ENCODE measurements around the gene ACTL8.

Gene ACTL8

DNA sequence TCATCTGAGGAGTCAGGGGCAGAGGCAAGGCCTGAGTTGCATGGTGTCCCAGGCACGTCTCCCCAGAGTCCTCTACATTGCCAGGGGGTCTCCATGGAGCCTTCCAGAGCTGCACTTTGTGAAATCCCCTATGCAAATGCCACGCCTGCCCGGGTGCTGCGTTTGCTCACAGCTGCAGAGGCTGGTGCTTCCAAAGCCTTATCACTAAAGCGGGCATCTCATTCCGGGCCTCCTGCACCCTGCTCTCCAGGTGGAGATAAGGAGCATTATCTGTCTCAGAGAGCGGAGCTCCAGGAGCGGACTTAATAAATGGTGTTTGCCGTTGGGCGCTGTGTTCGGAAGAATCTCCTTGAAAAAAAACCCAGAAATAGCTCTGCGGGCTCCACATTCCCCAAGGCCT, 25.9 kb upstream of the ACTL8 start:
- no peak overlapping the region for H3K4me3 ChIP-seq (ENCODE audit: low read depth, low read length)
- DNase-seq (ENCODE audit: low read depth): no peak
- TF ChIP-seq, protein P1, sequence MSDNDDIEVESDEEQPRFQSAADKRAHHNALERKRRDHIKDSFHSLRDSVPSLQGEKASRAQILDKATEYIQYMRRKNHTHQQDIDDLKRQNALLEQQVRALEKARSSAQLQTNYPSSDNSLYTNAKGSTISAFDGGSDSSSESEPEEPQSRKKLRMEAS (IDR thresholded peaks at IDR 0.05; ENCODE audit: low read depth, low read length): no peak
- TF ChIP-seq MYC (IDR thresholded peaks at IDR 0.05; ENCODE audit: low read depth, low read length) (no peak), POLR2A (IDR thresholded peaks at IDR 0.05; ENCODE audit: extremely low read depth, insufficient read length) (no peak)
- TF ChIP-seq, protein P2, sequence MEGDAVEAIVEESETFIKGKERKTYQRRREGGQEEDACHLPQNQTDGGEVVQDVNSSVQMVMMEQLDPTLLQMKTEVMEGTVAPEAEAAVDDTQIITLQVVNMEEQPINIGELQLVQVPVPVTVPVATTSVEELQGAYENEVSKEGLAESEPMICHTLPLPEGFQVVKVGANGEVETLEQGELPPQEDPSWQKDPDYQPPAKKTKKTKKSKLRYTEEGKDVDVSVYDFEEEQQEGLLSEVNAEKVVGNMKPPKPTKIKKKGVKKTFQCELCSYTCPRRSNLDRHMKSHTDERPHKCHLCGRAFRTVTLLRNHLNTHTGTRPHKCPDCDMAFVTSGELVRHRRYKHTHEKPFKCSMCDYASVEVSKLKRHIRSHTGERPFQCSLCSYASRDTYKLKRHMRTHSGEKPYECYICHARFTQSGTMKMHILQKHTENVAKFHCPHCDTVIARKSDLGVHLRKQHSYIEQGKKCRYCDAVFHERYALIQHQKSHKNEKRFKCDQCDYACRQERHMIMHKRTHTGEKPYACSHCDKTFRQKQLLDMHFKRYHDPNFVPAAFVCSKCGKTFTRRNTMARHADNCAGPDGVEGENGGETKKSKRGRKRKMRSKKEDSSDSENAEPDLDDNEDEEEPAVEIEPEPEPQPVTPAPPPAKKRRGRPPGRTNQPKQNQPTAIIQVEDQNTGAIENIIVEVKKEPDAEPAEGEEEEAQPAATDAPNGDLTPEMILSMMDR (IDR thresholded peaks at IDR 0.05; ENCODE audit: low read depth, low read length): no peak

DNA sequence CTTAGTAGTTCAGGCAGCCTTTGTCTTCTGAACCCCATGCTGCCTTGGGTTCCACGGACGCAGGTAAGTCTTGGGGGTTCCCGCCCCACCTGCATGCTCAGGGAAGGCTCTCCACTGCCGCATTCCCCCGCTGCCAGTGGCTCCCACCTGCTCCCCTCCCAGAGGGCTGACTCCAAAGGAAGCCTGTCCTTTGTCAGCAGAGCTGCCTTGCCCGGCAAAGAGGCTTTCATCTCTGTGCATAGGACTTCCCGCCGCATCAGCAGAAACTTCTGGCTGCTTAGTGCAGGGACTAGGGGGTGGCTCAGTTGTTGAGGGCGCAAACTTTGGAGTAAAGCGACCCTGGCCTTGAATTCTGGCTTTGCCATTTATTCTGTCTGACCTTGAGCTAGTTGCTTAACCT, 25.2 kb upstream of the ACTL8 start:
- no peak overlapping the region for H3K4me3 ChIP-seq (ENCODE audit: low read depth, low read length)
- TF ChIP-seq, protein P2 (IDR thresholded peaks at IDR 0.05; ENCODE audit: low read depth, low read length): no peak
- TF ChIP-seq, protein P1 (IDR thresholded peaks at IDR 0.05; ENCODE audit: low read depth, low read length): no peak
- TF ChIP-seq POLR2A (IDR thresholded peaks at IDR 0.05; ENCODE audit: extremely low read depth, insufficient read length) (no peak), MYC (IDR thresholded peaks at IDR 0.05; ENCODE audit: low read depth, low read length) (no peak)
- no peak for DNase-seq (ENCODE audit: low read depth)

DNA sequence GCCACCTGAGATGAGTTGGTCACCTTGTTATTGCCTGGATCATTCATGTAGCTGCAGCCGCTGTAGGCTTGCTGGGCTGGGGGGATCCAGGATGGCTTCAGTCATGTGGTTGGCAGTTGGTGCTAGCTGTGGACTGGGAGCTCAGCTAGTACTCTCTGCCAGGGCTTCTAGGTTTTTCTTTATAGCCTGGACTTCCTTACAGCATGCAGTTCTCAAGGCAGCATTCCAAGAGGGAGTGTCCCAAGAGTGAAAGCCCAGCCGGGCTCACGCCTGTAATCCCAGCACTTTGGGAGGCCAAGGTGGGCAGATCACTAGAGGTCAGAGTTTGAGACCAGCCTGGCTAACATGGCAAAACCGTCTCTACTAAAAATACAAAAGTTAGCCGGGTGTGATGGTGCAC, 23.7 kb upstream of the ACTL8 start:
- TF ChIP-seq MYC (IDR thresholded peaks at IDR 0.05; ENCODE audit: low read depth, low read length): no peak
- TF ChIP-seq POLR2A (IDR thresholded peaks at IDR 0.05; ENCODE audit: extremely low read depth, insufficient read length): no peak
- TF ChIP-seq, protein P1 (IDR thresholded peaks at IDR 0.05; ENCODE audit: low read depth, low read length): no peak
- TF ChIP-seq, protein P2 (IDR thresholded peaks at IDR 0.05; ENCODE audit: low read depth, low read length): no peak
- no peak for DNase-seq (ENCODE audit: low read depth)
- no peak overlapping the region for H3K4me3 ChIP-seq (ENCODE audit: low read depth, low read length)

DNA sequence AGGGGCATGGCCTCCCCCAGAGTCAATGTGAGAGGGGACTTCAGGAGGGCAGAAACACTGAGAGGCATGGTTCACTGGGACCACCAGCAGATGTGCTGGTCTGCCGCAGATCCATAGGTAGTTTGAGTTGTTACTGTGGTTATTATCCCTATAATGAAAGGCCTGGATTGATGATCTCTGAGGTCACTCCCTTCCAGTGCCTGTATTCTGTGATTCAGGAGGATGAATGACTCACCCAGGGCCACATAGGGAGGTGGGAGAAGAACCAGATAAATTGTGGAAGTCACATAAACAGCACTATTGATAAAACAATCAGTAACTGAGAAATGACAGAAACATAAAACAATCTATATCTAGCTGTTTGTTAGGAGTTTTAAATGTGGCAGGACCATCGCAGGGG, 22.7 kb upstream of the ACTL8 start:
- TF ChIP-seq POLR2A (IDR thresholded peaks at IDR 0.05; ENCODE audit: extremely low read depth, insufficient read length): no peak
- TF ChIP-seq, protein P1 (IDR thresholded peaks at IDR 0.05; ENCODE audit: low read depth, low read length): no peak
- TF ChIP-seq, protein P2 (IDR thresholded peaks at IDR 0.05; ENCODE audit: low read depth, low read length): no peak
- no peak for TF ChIP-seq MYC (IDR thresholded peaks at IDR 0.05; ENCODE audit: low read depth, low read length)
- no peak overlapping the region for H3K4me3 ChIP-seq (ENCODE audit: low read depth, low read length)
- DNase-seq (ENCODE audit: low read depth): no peak

DNA sequence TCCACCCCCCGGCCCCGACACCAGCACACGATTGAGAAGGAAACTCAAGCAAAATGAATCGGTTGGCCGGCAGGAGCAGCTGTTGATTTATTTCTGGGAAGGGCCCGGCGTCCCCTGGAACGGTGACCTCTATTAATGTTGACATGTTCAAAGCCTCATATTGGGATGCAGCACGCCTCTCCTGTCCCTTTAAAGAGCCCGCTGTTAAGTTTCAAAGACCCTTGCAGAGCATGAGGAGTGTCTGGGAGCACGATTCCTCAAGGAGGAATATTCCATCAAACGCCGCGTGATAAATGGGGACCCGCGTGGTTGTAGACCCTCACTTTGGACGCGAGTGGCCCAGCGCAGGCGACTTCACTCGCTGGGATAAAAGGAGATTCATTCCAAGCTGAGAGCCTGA, 21.5 kb upstream of the ACTL8 start:
- TF ChIP-seq MYC (IDR thresholded peaks at IDR 0.05; ENCODE audit: low read depth, low read length): no peak
- TF ChIP-seq, protein P2 (IDR thresholded peaks at IDR 0.05; ENCODE audit: low read depth, low read length): no peak
- TF ChIP-seq, protein P1 (IDR thresholded peaks at IDR 0.05; ENCODE audit: low read depth, low read length): no peak
- TF ChIP-seq POLR2A (IDR thresholded peaks at IDR 0.05; ENCODE audit: extremely low read depth, insufficient read length): no peak
- DNase-seq (ENCODE audit: low read depth): no peak
- no peak overlapping the region for H3K4me3 ChIP-seq (ENCODE audit: low read depth, low read length)

DNA sequence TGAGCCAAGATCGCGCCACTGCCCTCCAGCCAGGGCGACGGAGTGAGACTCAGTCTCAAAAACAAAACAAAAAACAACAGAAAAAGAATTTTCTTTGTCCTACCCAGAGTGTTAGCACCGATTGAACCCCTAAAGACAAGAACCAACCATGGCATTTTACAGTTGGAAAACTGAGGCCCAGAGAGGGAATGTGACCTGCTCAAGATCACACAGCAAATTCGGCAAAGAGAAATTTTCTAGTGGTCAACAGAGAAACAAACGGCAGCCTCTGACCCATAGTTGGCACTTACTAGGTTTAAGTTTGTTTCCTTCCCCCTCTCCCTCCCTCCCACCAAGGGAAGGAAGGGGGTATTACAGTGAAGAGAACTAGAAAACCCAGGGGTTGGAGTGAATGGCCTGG, 20.5 kb upstream of the ACTL8 start:
- TF ChIP-seq MYC (IDR thresholded peaks at IDR 0.05; ENCODE audit: low read depth, low read length): no peak
- no peak for TF ChIP-seq POLR2A (IDR thresholded peaks at IDR 0.05; ENCODE audit: extremely low read depth, insufficient read length)
- TF ChIP-seq, protein P1 (IDR thresholded peaks at IDR 0.05; ENCODE audit: low read depth, low read length): no peak
- TF ChIP-seq, protein P2 (IDR thresholded peaks at IDR 0.05; ENCODE audit: low read depth, low read length): no peak
- H3K4me3 ChIP-seq (ENCODE audit: low read depth, low read length): no peak overlapping the region
- no peak for DNase-seq (ENCODE audit: low read depth)
